EL (cell line): ENCODE data around the gene RNF41.
A peak's percentile ranks its signal among the peaks of the same experiment; 100 is the strongest.

Source experiments
- DNase-seq: peaks from one replicate; pipeline ENCODE4 v3.0.0-alpha.2; 2016

RNF41 gene

DNA sequence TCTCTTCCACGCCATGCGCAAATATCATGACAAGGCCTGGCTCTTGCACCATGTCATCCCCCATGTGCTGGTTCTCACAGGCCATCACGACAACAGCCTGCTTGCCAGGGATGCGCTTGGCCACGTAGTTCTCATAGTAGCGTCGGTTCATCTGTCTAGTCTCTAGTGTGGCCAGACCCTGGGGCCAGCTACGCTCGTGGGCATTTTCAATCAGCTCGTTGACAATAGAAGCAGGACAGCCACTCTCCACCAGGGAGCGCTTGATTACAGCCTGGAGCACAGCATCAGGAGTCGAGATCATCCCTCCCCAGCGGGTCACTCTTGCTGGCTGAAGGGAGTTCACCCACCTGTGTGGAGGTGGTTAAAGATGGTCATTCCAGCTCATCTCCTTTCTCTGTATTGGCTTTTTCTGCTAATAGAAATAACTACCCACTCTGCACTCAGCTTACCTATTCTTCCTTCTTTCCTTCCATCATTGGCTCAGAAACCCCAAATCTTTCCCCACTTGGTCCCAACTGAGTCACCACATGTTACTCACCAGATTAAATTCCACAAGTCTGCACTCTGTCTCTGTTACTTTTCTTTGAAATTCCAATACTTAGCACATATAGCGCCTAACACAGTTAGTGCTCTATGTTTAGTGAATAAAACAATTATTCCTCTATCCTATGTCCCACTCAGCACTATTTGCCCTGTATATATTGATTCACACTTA lies 15.1 kb downstream of the RNF41 start:
- peak; percentile 62 for DNase-seq

DNA sequence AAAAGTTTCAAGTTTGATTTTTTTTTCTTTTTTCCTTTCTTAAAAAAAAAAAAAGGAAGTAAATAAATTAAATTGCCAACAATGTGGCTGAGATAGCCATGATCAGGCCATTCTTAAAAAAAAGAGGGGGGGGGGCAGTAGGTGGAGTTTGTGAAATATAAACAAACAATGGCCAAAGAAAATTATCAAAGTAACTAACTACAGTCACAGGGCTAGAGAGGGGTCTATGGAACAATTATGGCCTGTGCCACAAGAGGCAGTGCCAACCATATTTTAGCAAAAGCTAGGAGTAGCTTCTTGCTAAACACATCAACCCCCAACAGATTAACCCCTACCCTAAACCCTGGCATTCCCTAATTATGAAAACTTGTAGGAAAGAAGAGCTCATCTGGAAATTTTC lies 16.3 kb downstream of the RNF41 start:
- no peak for DNase-seq

DNA sequence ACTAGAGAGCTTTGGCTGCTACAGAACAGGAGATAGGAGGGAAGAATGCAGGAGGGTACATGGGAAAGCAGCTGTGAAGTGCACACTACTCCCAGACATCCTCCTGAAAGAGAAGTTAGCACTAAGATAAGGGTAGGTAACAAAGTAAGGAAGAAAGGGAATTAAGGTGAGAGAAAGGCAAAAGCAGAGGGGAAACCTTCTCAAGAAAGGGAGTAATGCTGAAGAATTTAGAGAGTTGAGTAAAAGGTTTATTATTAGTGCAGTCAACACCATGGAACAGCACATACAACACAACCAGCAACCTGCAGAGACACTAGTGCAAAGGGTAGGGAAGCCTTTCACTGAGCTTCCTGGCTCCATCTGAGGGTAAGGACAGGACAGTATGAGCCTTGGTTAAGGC lies 17.4 kb downstream of the RNF41 start:
- DNase-seq, result no peak

- DNase-seq, result no peak
These were observed 18.9 kb downstream of the RNF41 start for GRCh38 chr12:56202838-56203237.

DNA sequence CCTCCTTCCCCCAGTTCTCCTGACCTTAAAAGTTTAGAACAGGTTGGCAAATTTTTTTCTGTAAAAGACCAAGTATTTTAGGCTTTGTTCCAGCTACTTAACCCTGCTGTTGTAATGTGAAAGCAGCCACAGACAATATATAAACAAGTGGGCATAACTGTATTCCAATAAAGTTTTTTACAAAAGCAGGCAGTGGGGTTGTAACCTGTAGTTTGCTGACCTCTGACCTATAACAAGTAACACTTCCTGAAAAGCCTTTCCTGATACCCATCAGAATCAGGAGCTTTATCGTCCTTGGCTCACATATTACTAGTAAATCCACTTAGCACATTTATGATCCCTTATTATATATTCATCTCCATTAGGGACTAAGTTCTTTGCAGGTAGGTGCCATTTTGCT lies 19.4 kb downstream of the RNF41 start:
- DNase-seq, result no peak

DNA sequence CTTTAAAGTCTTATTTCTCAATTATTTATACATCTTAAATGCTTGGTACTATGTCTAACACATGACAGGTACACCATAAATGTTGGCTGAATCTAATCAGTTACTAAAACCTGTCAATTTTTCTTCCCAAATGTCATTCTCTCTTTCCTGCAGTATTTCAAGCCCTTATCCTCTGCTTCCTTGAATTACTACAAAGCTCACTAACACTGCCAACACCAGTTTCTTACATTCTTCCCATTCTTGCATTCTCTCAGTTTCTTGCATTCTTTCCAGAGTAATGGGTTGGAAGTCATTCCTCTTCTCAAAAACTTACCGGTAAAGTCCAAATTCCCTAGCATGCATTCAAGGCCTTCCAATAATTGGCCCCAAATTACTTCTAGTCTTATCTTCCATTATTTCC lies 22.9 kb downstream of the RNF41 start:
- peak; percentile 30 for DNase-seq

GRCh38 chr12:56197921-56198635 lies 23.6 kb downstream of the RNF41 start:
- no peak for DNase-seq

- peak; percentile 97 for DNase-seq
These were observed 24.7 kb downstream of the RNF41 start for GRCh38 chr12:56196818-56197550.

- peak; percentile 81 for DNase-seq
These were observed 28.6 kb downstream of the RNF41 start for GRCh38 chr12:56193025-56193578.

GRCh38 chr12:56192582-56192981 lies 29.1 kb downstream of the RNF41 start:
- no peak for DNase-seq

DNA sequence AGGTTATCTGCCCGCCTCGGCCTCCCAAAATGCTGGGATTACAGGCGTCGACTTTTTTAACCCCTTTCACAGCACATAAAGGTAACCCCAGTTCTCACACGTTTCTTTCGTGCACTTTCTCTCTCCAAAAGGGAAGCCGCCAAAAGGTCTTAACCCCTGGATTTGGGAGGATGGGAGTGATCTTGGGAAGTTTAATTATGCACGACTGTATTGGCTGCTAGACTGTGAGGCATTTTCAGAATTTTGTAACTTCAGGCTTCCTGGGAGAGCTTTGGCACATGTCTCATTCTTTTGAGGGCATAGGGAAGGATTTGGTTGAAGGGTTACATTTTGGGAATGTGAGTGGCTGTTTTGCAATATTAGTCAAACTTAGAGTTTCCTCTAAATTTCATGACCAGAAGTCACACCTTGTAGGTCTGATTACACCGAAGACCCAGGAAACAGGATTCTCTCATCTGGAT lies 31.0 kb downstream of the RNF41 start:
- DNase-seq, result peak; percentile 14

DNA sequence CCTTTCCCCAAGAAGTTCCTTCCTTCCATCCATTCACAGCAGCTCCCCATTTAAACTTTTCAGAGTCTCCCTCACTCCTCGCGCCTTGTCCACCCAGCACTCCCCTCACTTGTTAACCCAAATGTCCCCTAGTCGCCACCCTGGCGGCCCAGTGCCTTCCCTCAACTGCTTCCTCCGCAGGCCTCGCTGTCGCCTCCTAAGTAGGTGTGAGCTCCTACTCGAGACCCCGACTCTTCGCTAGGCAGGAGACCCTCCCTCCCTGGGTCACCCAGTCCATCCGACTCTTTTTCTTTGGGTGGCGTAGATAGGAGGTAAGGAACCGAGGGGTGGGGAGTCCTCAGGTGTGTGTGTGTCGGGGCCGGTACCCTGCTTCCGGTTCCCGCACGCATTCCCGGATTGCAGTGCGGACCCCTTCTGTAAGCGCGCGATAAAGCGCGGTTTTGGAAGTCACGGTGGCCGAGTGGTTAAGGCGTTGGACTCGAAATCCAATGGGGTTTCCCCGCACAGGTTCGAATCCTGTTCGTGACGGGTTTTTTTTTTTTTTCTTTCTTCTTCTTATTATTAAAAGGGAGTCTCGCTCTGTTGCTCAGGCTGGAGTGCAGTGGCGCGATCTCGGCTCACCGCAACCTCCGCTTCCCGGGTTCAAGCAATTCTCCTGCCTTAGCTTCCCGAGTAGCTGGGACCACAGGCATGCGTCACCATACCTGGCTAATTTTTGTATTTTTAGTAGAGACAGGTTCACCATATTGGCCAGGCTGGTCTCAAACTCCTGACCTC lies 31.6 kb downstream of the RNF41 start:
- peak; percentile 90 for DNase-seq

GRCh38 chr12:56189099-56189917 lies 32.4 kb downstream of the RNF41 start, which contains the start of gene SMARCC2:
Gene SMARCC2 (minus strand): TSS chr12:56189483. CDS start chr12:56189461, 22 bp downstream.
- DNase-seq, result peak; percentile 90

DNA sequence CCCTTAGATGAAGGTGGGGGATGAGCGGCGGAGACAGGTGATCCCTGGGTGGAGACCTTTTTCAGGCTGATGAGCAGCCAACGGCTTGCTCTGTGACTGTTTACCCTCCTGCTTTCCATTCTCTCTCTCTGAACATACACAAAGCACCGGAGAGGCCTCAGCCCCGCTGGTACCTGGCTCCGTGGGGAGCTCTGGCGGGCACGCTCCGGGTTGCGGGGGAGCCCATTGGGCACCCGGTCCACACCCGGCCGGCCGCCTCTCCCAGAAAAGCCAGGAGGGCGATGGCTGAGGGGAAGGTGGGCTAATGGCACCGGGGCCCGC lies 33.0 kb downstream of the RNF41 start:
- DNase-seq, result no peak

DNA sequence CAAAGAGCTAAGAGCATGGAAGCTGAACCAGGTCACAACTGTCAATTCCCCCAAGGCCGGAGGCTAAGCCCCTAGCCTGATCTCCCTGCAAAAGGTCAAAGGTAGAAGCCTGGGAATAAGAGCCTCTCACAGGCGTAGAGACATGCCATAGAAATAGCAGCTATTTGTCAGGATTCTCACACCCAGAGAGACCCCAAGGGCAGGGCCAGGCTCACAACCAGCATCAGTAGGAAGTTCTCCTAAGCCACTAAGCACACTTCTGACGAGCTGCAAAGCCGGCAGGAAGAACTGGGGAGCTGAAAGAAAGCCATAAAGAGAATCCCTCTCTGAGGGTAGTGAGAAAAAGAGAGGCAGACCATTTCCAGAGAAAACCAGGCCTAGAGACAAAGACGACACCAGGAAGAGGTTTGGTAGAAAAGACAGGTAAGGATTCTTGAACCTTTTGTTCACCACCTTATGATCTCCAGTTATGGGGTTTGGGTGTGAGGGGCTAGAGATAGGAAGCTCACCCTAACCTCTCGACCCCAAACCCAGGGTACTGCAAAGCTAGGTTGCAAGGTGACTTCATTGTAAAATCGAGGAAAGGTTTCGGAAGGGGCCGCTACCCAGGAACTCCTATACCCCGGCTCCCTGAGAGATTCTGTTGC lies 33.5 kb downstream of the RNF41 start:
- peak; percentile 29 for DNase-seq

- no peak for DNase-seq
These were observed 34.8 kb downstream of the RNF41 start for GRCh38 chr12:56186957-56187356.

DNA sequence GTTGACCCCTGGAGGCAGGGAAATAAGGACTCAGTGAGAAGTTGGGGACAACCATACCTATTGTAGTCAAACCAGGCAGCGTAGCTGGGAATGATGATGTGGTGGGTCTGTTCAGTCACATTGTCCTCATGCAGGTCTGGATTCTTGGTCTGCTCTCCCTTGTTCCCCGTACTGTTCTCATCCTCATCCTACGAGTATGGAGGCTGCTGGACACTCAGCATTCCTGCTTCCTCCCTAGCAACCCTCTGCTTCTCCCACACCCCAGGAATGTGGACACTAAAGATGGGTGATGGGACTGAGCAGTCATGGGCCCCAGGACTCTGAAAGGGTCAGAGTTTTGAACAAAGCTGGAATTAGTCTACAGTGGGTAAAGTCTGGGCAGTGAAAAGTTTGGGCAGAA lies 43.4 kb downstream of the RNF41 start:
- no peak for DNase-seq

DNA sequence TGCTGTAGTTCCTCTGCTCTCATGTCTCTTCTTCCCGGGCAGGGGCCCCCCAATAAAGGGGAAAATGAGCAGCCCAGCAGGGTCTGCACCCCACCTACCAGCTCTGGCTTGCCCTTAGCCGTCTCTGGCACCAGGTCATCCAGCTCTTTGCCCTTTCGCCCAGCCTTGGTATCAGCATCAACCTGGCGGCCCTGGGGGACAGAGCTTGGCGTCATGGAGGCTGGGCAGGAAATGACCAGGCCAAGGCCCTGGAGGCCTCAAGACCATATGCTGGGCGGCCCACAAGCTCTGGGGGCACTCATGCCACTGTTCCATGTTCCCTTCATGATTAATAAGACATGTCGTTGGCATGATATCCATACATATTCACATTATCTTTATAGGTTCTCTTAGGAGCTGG lies 48.9 kb downstream of the RNF41 start:
- DNase-seq, result no peak

- DNase-seq, result no peak
These were observed 52.4 kb downstream of the RNF41 start for GRCh38 chr12:56169229-56169759.

GRCh38 chr12:56165369-56165768 lies 56.4 kb downstream of the RNF41 start:
- no peak for DNase-seq

DNA sequence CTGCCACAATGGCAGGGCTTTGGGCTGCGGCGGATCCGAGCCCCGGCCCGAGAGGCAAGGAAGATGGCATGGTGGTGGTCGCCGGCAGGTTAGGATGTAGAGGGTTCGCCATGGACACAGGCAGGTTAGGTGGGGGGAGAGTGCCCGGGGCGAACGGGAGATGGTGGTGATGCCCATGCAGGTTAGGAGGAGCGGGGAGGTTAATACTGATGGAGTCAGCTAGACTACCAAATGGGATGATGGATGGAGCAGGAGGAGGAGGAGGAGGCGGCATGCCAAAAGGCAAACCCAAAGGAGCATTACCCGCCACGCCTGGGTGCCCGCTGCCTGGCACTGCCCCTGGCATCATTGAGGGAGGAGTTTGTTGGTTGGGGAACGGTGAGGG lies 57.4 kb downstream of the RNF41 start:
- peak; percentile 26 for DNase-seq
